HCT116 (cell line): ENCODE data around the gene SHROOM3. TPM values are rescaled to one million over a fixed set of nuclear protein-coding genes. Genes with fewer than 3 reads are reported as not detected.

Source experiments
- ATAC-seq: fragments of 200-7000 bp; cut with Tn5 transposase; 2 replicates; pipeline ENCODE4 v1.9.1; 2020; ENCODE audit warnings: mild to moderate bottlenecking, moderate library complexity
- BruUV-seq: library from RNA; stranded (reverse); fragments of 400-500 nt; replicated peaks from 2 replicates; lab custom pipeline; 2021; lab: Mats Ljungman, UMichigan
- CTCF ChIA-PET: fragments of 300-600 bp; sonication (Branson Sonifier 250); formaldehyde crosslinking; loops from one replicate; lab custom pipeline; 2021; ENCODE audit warnings: antibody characterized with exemption; lab: Charles Lee
- POLR2A ChIA-PET: fragments of 300-600, 350-600 bp; sonication (Branson Sonifier 250); formaldehyde crosslinking; loops from one replicate; lab custom pipeline; 2021; ENCODE audit warnings: antibody characterized with exemption; lab: Charles Lee
- RAD21 ChIA-PET, 2 experiments: fragments of 300-600 bp; sonication (Branson Sonifier 250); formaldehyde crosslinking; loops; one replicate each; lab custom pipeline; 2023; ENCODE audit warnings: low total read pairs in 2 of 2; ENCODE audit not compliant: uncharacterized antibody in 2 of 2, unreplicated experiment in 2 of 2, low non-redundant PET in 1 of 2; lab: Charles Lee
- DNase-seq: peaks from one replicate; pipeline ENCODE4 v3.0.0-alpha.2; 2010; ENCODE audit warnings: low read depth, low spot score
- H2AFZ ChIP-seq: fragments of 200-600 bp; shearing (Covaris generic), sonication (generic); 2 replicates; pipeline ENCODE4 v1.6.1; 2017; ENCODE audit warnings: low read depth, mixed run types, mixed read lengths, antibody characterized with exemption, low read length; ENCODE audit not compliant: poor library complexity, severe bottlenecking
- H3K27ac ChIP-seq: 2 replicates; pipeline ENCODE4 v1.5.1; 2012; ENCODE audit warnings: low read depth, low read length
- H3K27me3 ChIP-seq: fragments of 200-600 bp; sonication (generic); 2 replicates; pipeline ENCODE4 v1.6.1; 2016; ENCODE audit warnings: mixed run types, low read length, mixed read lengths; ENCODE audit not compliant: insufficient read depth
- H3K36me3 ChIP-seq, 2 experiments: fragments of 200-500 bp in 1 of 2; fragments of 200-600 bp in 1 of 2; sonication (Bioruptor generic) in 1 of 2; sonication (generic) in 1 of 2; 2 replicates each; pipeline versions ENCODE4 v1.5.1 to v1.6.1; 2014 to 2016; ENCODE audit warnings: low read length in 2 of 2, inconsistent platforms in 1 of 2, mixed read lengths in 1 of 2, mixed run types in 1 of 2; ENCODE audit not compliant: insufficient read depth in 2 of 2, control insufficient read depth in 1 of 2
- H3K4me1 ChIP-seq, 2 experiments: fragments of 200-600 bp in 1 of 2; sonication (generic) in 1 of 2; 2 replicates each; pipeline versions ENCODE4 v1.5.1 to v1.6.1; 2012 to 2017; ENCODE audit warnings: low read length in 2 of 2, inconsistent platforms in 1 of 2, mild to moderate bottlenecking in 1 of 2, mixed read lengths in 1 of 2, mixed run types in 1 of 2, moderate library complexity in 1 of 2; ENCODE audit not compliant: insufficient read depth in 2 of 2, control insufficient read depth in 1 of 2
- H3K4me2 ChIP-seq: fragments of 200-600 bp; sonication (generic); 2 replicates; pipeline ENCODE4 v1.6.1; 2017; ENCODE audit warnings: mixed run types, low read length, mixed read lengths
- H3K4me3 ChIP-seq, 2 experiments: fragments of 200-600 bp in 1 of 2; sonication (generic) in 1 of 2; replicated peaks in 1 of 2; 2 replicates each; pipeline ENCODE4 v1.5.1; 2011 to 2016; ENCODE audit warnings: low read length in 2 of 2, control low read depth in 1 of 2, low read depth in 1 of 2, mild to moderate bottlenecking in 1 of 2, mixed read lengths in 1 of 2, mixed run types in 1 of 2
- H3K79me2 ChIP-seq: fragments of 200-600 bp; sonication (generic); 2 replicates; pipeline ENCODE4 v1.6.1; 2017; ENCODE audit warnings: mild to moderate bottlenecking, mixed run types, low read length, moderate library complexity, mixed read lengths; ENCODE audit not compliant: insufficient read depth
- H3K9ac ChIP-seq: fragments of 200-600 bp; sonication (generic); 2 replicates; pipeline ENCODE4 v1.6.1; 2016; ENCODE audit warnings: low read length, mixed read lengths
- H3K9me2 ChIP-seq: fragments of 200-600 bp; sonication (generic), shearing (Covaris generic); 2 replicates; pipeline ENCODE4 v1.6.1; 2017; ENCODE audit warnings: mixed run types, mild to moderate bottlenecking, moderate library complexity; ENCODE audit not compliant: insufficient read depth
- H3K9me3 ChIP-seq, 2 experiments: fragments of 200-500 bp in 1 of 2; fragments of 200-600 bp in 1 of 2; sonication (Bioruptor generic) in 1 of 2; sonication (generic) in 1 of 2; 2 replicates each; pipeline ENCODE4 v1.6.1; 2014 to 2017; ENCODE audit warnings: low read length in 2 of 2, mixed read lengths in 2 of 2, inconsistent platforms in 1 of 2, low read depth in 1 of 2, mild to moderate bottlenecking in 1 of 2, mixed run types in 1 of 2, moderate library complexity in 1 of 2; ENCODE audit not compliant: control insufficient read depth in 1 of 2, insufficient read depth in 1 of 2
- H4K20me1 ChIP-seq: fragments of 200-600 bp; sonication (generic), shearing (Covaris generic); 2 replicates; pipeline ENCODE4 v1.6.1; 2017; ENCODE audit warnings: mixed run types, mild to moderate bottlenecking, moderate library complexity; ENCODE audit not compliant: insufficient read depth
- CBX3 ChIP-seq: IDR thresholded peaks from 2 replicates; pipeline ENCODE4 v1.6.1; 2012; ENCODE audit warnings: low read depth
- EZH2phosphoT487 ChIP-seq: fragments of 200-600 bp; IDR thresholded peaks from 2 replicates; pipeline ENCODE4 v1.6.1; 2018; ENCODE audit warnings: antibody characterized with exemption, borderline replicate concordance
- POLR2A ChIP-seq: IDR thresholded peaks from 2 replicates; pipeline ENCODE4 v1.7.0; 2011; ENCODE audit warnings: borderline replicate concordance; ENCODE audit not compliant: insufficient read depth, insufficient read length; ENCODE audit errors: extremely low read depth
- POLR2AphosphoS5 ChIP-seq: IDR thresholded peaks from 2 replicates; pipeline ENCODE4 v1.6.1; 2011; ENCODE audit warnings: mild to moderate bottlenecking, low read depth, low read length, moderate library complexity
- RAD21 ChIP-seq: IDR thresholded peaks from 2 replicates; pipeline ENCODE4 v1.6.1; 2012; ENCODE audit warnings: low read depth, mild to moderate bottlenecking
- SIN3A ChIP-seq: IDR thresholded peaks from 2 replicates; pipeline ENCODE4 v1.6.1; 2012; ENCODE audit warnings: low read depth
- SP1 ChIP-seq: IDR thresholded peaks from 2 replicates; pipeline ENCODE4 v1.6.1; 2012; ENCODE audit warnings: low read depth
- TCF7L2 ChIP-seq: IDR thresholded peaks from 2 replicates; pipeline ENCODE4 v1.7.0; 2011; ENCODE audit warnings: borderline replicate concordance, inconsistent platforms; ENCODE audit not compliant: insufficient read depth, insufficient read length; ENCODE audit errors: extremely low read depth
- YY1 ChIP-seq: IDR thresholded peaks from 2 replicates; pipeline ENCODE4 v1.6.1; 2011; ENCODE audit warnings: low read length, low read depth, moderate library complexity, mild to moderate bottlenecking; ENCODE audit not compliant: insufficient replicate concordance; ENCODE audit errors: extremely low read depth
- ZBTB33 ChIP-seq: IDR thresholded peaks from 2 replicates; pipeline ENCODE4 v1.6.1; 2011; ENCODE audit warnings: mild to moderate bottlenecking, low read length, moderate library complexity; ENCODE audit not compliant: insufficient replicate concordance; ENCODE audit errors: extremely low read depth
- ZNF274 ChIP-seq: fragments of 200-500 bp; sonication (Bioruptor generic); IDR thresholded peaks from 2 replicates; pipeline ENCODE4 v1.6.1; 2014; ENCODE audit warnings: mild to moderate bottlenecking, low read depth, low read length, inconsistent platforms
- intact Hi-C: fragments of 100-400 bp; cut with micrococcal nuclease; formaldehyde crosslinking; loops from 2 replicates; pipeline ENCODE4 v1.10.0; 2022
- total RNA-seq: library from RNA; stranded (reverse); gene quantifications from one replicate; pipeline ENCODE4 v1.2.1, GENCODE V29; 2021; ENCODE audit not compliant: unreplicated experiment
- TF ChIP-seq, protein P1 (sequence below): IDR thresholded peaks from 2 replicates; pipeline ENCODE4 v1.6.1; 2012
- TF ChIP-seq, protein P2 (sequence below): IDR thresholded peaks from 2 replicates; pipeline ENCODE4 v1.6.1; 2012; ENCODE audit warnings: low read depth
- TF ChIP-seq, protein P3 (sequence below), 3 experiments: fragments of 200-600 bp in 1 of 3; sonication (generic) in 1 of 3; IDR thresholded peaks in 2 of 3; conservative IDR thresholded peaks in 1 of 3; 2 replicates each; pipeline ENCODE4 v1.5.1; 2012 to 2017; ENCODE audit warnings: low read depth in 2 of 3, low read length in 2 of 3, antibody characterized with exemption in 1 of 3, borderline replicate concordance in 1 of 3, control low read depth in 1 of 3, mild to moderate bottlenecking in 1 of 3, mixed read lengths in 1 of 3, mixed run types in 1 of 3, moderate library complexity in 1 of 3; ENCODE audit not compliant: insufficient read depth in 1 of 3

Gene SHROOM3
- total RNA-seq, 1 experiment from 2014 or later: 22.5 TPM

- intact Hi-C loops: no loop called here
- Histone ChIP-seq H2AFZ (peak overlapping the region; percentile 86), H3K27me3 (no peaks in the 10 kb centered on the region)
- RAD21 ChIA-PET: no interaction called here
- no peak for TF ChIP-seq CBX3
- no peak for TF ChIP-seq RAD21
- no peak for TF ChIP-seq ZBTB33
- TF ChIP-seq, protein P1, sequence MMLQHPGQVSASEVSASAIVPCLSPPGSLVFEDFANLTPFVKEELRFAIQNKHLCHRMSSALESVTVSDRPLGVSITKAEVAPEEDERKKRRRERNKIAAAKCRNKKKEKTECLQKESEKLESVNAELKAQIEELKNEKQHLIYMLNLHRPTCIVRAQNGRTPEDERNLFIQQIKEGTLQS: no peak
- TF ChIP-seq POLR2AphosphoS5: no peak
- TF ChIP-seq, protein P2, sequence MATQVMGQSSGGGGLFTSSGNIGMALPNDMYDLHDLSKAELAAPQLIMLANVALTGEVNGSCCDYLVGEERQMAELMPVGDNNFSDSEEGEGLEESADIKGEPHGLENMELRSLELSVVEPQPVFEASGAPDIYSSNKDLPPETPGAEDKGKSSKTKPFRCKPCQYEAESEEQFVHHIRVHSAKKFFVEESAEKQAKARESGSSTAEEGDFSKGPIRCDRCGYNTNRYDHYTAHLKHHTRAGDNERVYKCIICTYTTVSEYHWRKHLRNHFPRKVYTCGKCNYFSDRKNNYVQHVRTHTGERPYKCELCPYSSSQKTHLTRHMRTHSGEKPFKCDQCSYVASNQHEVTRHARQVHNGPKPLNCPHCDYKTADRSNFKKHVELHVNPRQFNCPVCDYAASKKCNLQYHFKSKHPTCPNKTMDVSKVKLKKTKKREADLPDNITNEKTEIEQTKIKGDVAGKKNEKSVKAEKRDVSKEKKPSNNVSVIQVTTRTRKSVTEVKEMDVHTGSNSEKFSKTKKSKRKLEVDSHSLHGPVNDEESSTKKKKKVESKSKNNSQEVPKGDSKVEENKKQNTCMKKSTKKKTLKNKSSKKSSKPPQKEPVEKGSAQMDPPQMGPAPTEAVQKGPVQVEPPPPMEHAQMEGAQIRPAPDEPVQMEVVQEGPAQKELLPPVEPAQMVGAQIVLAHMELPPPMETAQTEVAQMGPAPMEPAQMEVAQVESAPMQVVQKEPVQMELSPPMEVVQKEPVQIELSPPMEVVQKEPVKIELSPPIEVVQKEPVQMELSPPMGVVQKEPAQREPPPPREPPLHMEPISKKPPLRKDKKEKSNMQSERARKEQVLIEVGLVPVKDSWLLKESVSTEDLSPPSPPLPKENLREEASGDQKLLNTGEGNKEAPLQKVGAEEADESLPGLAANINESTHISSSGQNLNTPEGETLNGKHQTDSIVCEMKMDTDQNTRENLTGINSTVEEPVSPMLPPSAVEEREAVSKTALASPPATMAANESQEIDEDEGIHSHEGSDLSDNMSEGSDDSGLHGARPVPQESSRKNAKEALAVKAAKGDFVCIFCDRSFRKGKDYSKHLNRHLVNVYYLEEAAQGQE: no peak
- TF ChIP-seq TCF7L2: no peak
- TF ChIP-seq ZNF274: no peak
- TF ChIP-seq, protein P3, sequence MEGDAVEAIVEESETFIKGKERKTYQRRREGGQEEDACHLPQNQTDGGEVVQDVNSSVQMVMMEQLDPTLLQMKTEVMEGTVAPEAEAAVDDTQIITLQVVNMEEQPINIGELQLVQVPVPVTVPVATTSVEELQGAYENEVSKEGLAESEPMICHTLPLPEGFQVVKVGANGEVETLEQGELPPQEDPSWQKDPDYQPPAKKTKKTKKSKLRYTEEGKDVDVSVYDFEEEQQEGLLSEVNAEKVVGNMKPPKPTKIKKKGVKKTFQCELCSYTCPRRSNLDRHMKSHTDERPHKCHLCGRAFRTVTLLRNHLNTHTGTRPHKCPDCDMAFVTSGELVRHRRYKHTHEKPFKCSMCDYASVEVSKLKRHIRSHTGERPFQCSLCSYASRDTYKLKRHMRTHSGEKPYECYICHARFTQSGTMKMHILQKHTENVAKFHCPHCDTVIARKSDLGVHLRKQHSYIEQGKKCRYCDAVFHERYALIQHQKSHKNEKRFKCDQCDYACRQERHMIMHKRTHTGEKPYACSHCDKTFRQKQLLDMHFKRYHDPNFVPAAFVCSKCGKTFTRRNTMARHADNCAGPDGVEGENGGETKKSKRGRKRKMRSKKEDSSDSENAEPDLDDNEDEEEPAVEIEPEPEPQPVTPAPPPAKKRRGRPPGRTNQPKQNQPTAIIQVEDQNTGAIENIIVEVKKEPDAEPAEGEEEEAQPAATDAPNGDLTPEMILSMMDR (IDR thresholded peaks at IDR 0.05 in 2 of 3, conservative IDR thresholded peaks at IDR 0.05 in 1 of 3; ENCODE audit: borderline replicate concordance in 1 of 3, insufficient read depth in 1 of 3, low read depth in 2 of 3, low read length in 2 of 3): no peak
- TF ChIP-seq YY1: no peak
- TF ChIP-seq SIN3A: no peak
- no peak for TF ChIP-seq SP1
- TF ChIP-seq POLR2A: no peak
- TF ChIP-seq EZH2phosphoT487: no peak
- TF ChIP-seq, all 23 proteins: peak for 0
- Histone ChIP-seq H3K79me2 (no peaks in the 10 kb centered on the region), H3K4me1 (peaks cover 0 to 9% of the 10 kb centered on the region in 2 experiments; a peak in 3 of 4 replicates), H3K4me3 (no peak overlapping the region), H4K20me1 (no peaks in the 10 kb centered on the region), H3K36me3 (no peaks in the 10 kb centered on the region), H3K27ac (no peak overlapping the region), H3K9me2 (no peaks in the 10 kb centered on the region), H3K4me2 (0 out of 2 replicates have a peak overlapping the region, but pooled peaks have one; percentile 42), H3K9ac (no peak overlapping the region), H3K9me3 (no peaks in the 10 kb centered on the region)
- BruUV-seq: no TSS peak
- DNase-seq (no peak), ATAC-seq (no peak)
- ChIA-PET CTCF (no interaction called here), POLR2A (interaction anchor here (1.4 kb wide), 1 partner anchor 8 kb away, joined by 3 read pairs; no protein-coding TSS in a partner anchor)
These were observed 6.9 kb downstream of the SHROOM3 start for GRCh38 chr4:76441881-76442280.
